WTC11 (cell line): Measurements from ENCODE around the gene ING1. TPM values are rescaled to one million over a fixed set of nuclear protein-coding genes. Genes with fewer than 3 reads are reported as not detected.

ENCODE experiments used
- ATAC-seq: fragments of 200-7000 bp; cut with Tn5 transposase; 2 replicates; pipeline ENCODE4 v1.10.0; 2021; ENCODE audit warnings: mild to moderate bottlenecking, moderate library complexity
- CTCF ChIA-PET: fragments of 300-600 bp; sonication (Branson Sonifier 250); formaldehyde crosslinking; loops from one replicate; lab custom pipeline; 2021; ENCODE audit warnings: antibody characterized with exemption; lab: Charles Lee
- POLR2A ChIA-PET: fragments of 350-600 bp; sonication (Branson Sonifier 250); formaldehyde crosslinking; loops from one replicate; lab custom pipeline; 2021; ENCODE audit warnings: antibody characterized with exemption; lab: Charles Lee
- DNase-seq: peaks from one replicate; pipeline ENCODE4 v3.0.0; 2021; ENCODE audit warnings: low spot score
- H3K27ac Mint-ChIP-seq: 2 replicates; pipeline ENCODE4 v1.8.0; 2021; ENCODE audit warnings: mixed read lengths
- H3K27me3 Mint-ChIP-seq: 2 replicates; pipeline ENCODE4 v1.8.0; 2021; ENCODE audit warnings: low read depth, mild to moderate bottlenecking, moderate library complexity, mixed read lengths
- H3K36me3 Mint-ChIP-seq: 2 replicates; pipeline ENCODE4 v1.8.0; 2021; ENCODE audit warnings: mixed read lengths
- H3K4me1 Mint-ChIP-seq: 2 replicates; pipeline ENCODE4 v1.8.0; 2022; ENCODE audit warnings: mixed read lengths
- H3K4me3 Mint-ChIP-seq: 2 replicates; pipeline ENCODE4 v1.8.0; 2021; ENCODE audit warnings: mild to moderate bottlenecking, moderate library complexity, mixed read lengths
- H3K9me3 Mint-ChIP-seq: 2 replicates; pipeline ENCODE4 v1.8.0; 2021; ENCODE audit warnings: mixed read lengths
- ARID4B ChIP-seq: sonication (generic); formaldehyde crosslinking; IDR thresholded peaks from 2 replicates; pipeline ENCODE4 v1.8.0; 2023; ENCODE audit warnings: missing genetic modification reagents, mild to moderate bottlenecking, borderline replicate concordance
- ATF3 ChIP-seq: sonication (generic); formaldehyde crosslinking; conservative IDR thresholded peaks from 2 replicates; pipeline ENCODE4 v1.8.1; 2022; ENCODE audit warnings: mild to moderate bottlenecking, missing genetic modification reagents
- FOXP1 ChIP-seq: sonication (generic); formaldehyde crosslinking; IDR thresholded peaks from 2 replicates; pipeline ENCODE4 v1.8.0; 2022; ENCODE audit warnings: missing genetic modification reagents, mild to moderate bottlenecking, moderate library complexity, borderline replicate concordance
- GABPB1 ChIP-seq: sonication (generic); formaldehyde crosslinking; IDR thresholded peaks from 2 replicates; pipeline ENCODE4 v1.8.1; 2023; ENCODE audit warnings: mild to moderate bottlenecking, missing genetic modification reagents
- HMGXB4 ChIP-seq: sonication (generic); formaldehyde crosslinking; IDR thresholded peaks from 2 replicates; pipeline ENCODE4 v1.8.1; 2023; ENCODE audit warnings: mild to moderate bottlenecking, moderate library complexity, missing genetic modification reagents
- IRF2 ChIP-seq: sonication (generic); formaldehyde crosslinking; IDR thresholded peaks from 2 replicates; pipeline ENCODE4 v1.8.0; 2022; ENCODE audit warnings: low read depth, missing genetic modification reagents, borderline replicate concordance
- MYBL2 ChIP-seq: sonication (generic); formaldehyde crosslinking; IDR thresholded peaks from 2 replicates; pipeline ENCODE4 v1.8.1; 2023; ENCODE audit warnings: mild to moderate bottlenecking, moderate library complexity, missing genetic modification reagents
- NFYB ChIP-seq: sonication (generic); formaldehyde crosslinking; conservative IDR thresholded peaks from 2 replicates; pipeline ENCODE4 v1.8.0; 2022; ENCODE audit warnings: low read depth, missing genetic modification reagents
- PREB ChIP-seq: sonication (generic); formaldehyde crosslinking; IDR thresholded peaks from 2 replicates; pipeline ENCODE4 v1.8.1; 2022; ENCODE audit warnings: mild to moderate bottlenecking, missing genetic modification reagents, moderate library complexity, borderline replicate concordance
- RELA ChIP-seq: sonication (generic); formaldehyde crosslinking; IDR thresholded peaks from 2 replicates; pipeline ENCODE4 v1.8.1; 2022; ENCODE audit warnings: missing genetic modification reagents, mild to moderate bottlenecking, borderline replicate concordance
- SP1 ChIP-seq: sonication (generic); formaldehyde crosslinking; conservative IDR thresholded peaks from 2 replicates; pipeline ENCODE4 v1.8.1; 2022; ENCODE audit warnings: missing genetic modification reagents
- TEAD1 ChIP-seq: sonication (generic); formaldehyde crosslinking; IDR thresholded peaks from 2 replicates; pipeline ENCODE4 v1.8.0; 2022; ENCODE audit warnings: mild to moderate bottlenecking, missing genetic modification reagents
- USF1 ChIP-seq: sonication (generic); formaldehyde crosslinking; IDR thresholded peaks from 2 replicates; pipeline ENCODE4 v1.8.0; 2022; ENCODE audit warnings: mild to moderate bottlenecking, missing genetic modification reagents
- ZNF232 ChIP-seq: sonication (generic); formaldehyde crosslinking; IDR thresholded peaks from 2 replicates; pipeline ENCODE4 v1.8.0; 2022; ENCODE audit warnings: mild to moderate bottlenecking, missing genetic modification reagents
- ZNF281 ChIP-seq: sonication (generic); formaldehyde crosslinking; IDR thresholded peaks from 2 replicates; pipeline ENCODE4 v1.8.0; 2023; ENCODE audit warnings: mild to moderate bottlenecking, missing genetic modification reagents
- total RNA-seq: library from RNA; stranded (reverse); gene quantifications from 3 replicates; pipeline ENCODE4 v1.2.3, GENCODE V29; 2021

The ING1 gene
- total RNA-seq, 1 experiment from 2014 or later, result 26.2 TPM

GRCh38 chr13:110715395-110716246 is 2.1 kb downstream of the ING1 start (continued):
- TF ChIP-seq MYBL2 (0 out of 2 replicates have a peak, but pooled peaks have one; percentile 64), NFYB (CRISPR knock-in tag) (peak; percentile 94), ATF3 (CRISPR knock-in tag) (no peak), ZNF281 (CRISPR knock-in tag) (peak; percentile 26; the same call in 1 of the 2 replicates), USF1 (0 out of 2 replicates have a peak, but pooled peaks have one; percentile 22), GABPB1 (CRISPR knock-in tag) (peak; percentile 57; the same call in 1 of the 2 replicates), RELA (0 out of 2 replicates have a peak, but pooled peaks have one; percentile 51), HMGXB4 (CRISPR knock-in tag) (peak; percentile 55; the same call in 1 of the 2 replicates), ZNF232 (CRISPR knock-in tag) (0 out of 2 replicates have a peak, but pooled peaks have one; percentile 39), IRF2 (CRISPR knock-in tag) (no peak), SP1 (CRISPR knock-in tag) (peak; percentile 81; the same call in 1 of the 2 replicates), ARID4B (CRISPR knock-in tag) (peak; percentile 66; the same call in 1 of the 2 replicates)

GRCh38 chr13:110716247-110716515 is 2.7 kb downstream of the ING1 start:
- H3K4me1 Mint-ChIP-seq, result peaks cover 22% of the 10 kb centered on the region
- no peak for TF ChIP-seq PREB (CRISPR knock-in tag)
- no peak for TF ChIP-seq FOXP1 (CRISPR knock-in tag)
- no peak for TF ChIP-seq GABPB1 (CRISPR knock-in tag)
- no peak for TF ChIP-seq TEAD1 (CRISPR knock-in tag)
- H3K27ac Mint-ChIP-seq, result peak overlapping the region; percentile 53; the same call in 1 of the 2 replicates
- ChIA-PET POLR2A (interaction anchor here (1.5 to 1.6 kb wide), 2 partner anchors 10 to 85 kb away, joined by 3 to 6 read pairs; partner anchors contain the start of gene CARS2), CTCF (interaction anchor here (0.5 to 1.2 kb wide), 4 partner anchors 33 to 96 kb away, joined by 3 to 4 read pairs (median 4); no protein-coding TSS in a partner anchor)
- no peaks in the 10 kb centered on the region for H3K9me3 Mint-ChIP-seq
- DNase-seq, result no peak
- ATAC-seq, result no peak
- H3K4me3 Mint-ChIP-seq, result peak overlapping the region; percentile 96
- no peaks in the 10 kb centered on the region for H3K27me3 Mint-ChIP-seq
- H3K36me3 Mint-ChIP-seq, result peaks cover 13% of the 10 kb centered on the region
